Memory B cell (primary cell): Measurements from ENCODE around the gene SLC38A10.

ENCODE experiments used
- ATAC-seq: fragments of 150-1000 bp; cut with Tn5 transposase; 2 replicates; pipeline ENCODE4 v1.10.0; 2021; ENCODE audit warnings: low read depth, mild to moderate bottlenecking, moderate library complexity
- DNase-seq, 2 donors: peaks; one replicate each; pipeline ENCODE4 v3.0.0; 2022; ENCODE audit warnings: low spot score in 2 of 2
- H3K27ac Mint-ChIP-seq: one replicate; pipeline ENCODE4 v1.8.0; 2022; ENCODE audit warnings: mild to moderate bottlenecking, moderate library complexity, mixed read lengths
- H3K27me3 Mint-ChIP-seq: one replicate; pipeline ENCODE4 v1.8.0; 2022; ENCODE audit warnings: mixed read lengths
- H3K36me3 Mint-ChIP-seq: one replicate; pipeline ENCODE4 v1.8.0; 2022; ENCODE audit warnings: mild to moderate bottlenecking, mixed read lengths
- H3K4me1 Mint-ChIP-seq: one replicate; pipeline ENCODE4 v1.8.0; 2022; ENCODE audit warnings: mixed read lengths
- H3K4me3 Mint-ChIP-seq: one replicate; pipeline ENCODE4 v1.8.0; 2022; ENCODE audit warnings: mild to moderate bottlenecking, moderate library complexity, mixed read lengths
- H3K9me3 Mint-ChIP-seq: one replicate; pipeline ENCODE4 v1.8.0; 2022; ENCODE audit warnings: mixed read lengths

Gene SLC38A10

DNA sequence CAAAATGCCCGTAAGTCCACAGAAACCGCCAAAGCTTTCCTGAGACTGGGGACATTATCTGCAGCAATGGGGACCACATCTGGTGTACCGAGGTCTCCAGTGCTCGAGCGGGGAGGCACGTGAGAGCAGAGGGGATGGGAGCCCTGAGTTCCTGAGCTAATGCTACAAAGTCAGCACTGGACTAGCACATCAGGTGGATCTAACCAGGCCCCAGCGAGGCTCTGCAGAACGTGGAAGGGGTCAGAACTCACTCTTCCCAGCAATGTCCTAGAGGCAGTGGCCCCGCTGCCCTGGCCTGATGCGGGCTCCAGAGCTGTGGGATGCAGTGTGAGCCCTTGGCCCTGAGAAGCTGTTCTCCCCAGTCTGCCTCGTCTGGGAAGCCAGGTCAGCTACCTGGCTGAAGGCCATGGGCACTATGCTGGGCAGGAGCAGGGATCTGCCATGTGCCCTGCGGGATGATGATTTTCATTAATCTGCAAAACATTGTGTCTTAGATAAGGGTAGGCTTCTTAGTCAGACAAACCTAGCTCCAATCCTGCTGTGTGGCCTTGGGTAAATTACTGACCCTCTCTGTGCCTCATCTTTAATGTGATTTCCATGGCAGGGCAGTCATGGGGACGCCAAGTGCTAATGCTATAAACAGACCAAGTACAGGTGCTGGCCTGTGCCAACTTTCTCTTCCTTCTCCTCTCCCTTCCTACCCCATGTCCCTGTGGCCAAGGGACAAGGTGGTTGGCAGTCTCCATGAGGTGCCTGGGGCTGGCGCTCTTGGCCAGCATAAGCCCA, 40.1 kb upstream of the SLC38A10 start:
- Mint-ChIP-seq H3K9me3 (no peaks in the 10 kb centered on the region), H3K4me1 (peaks cover 3% of the 10 kb centered on the region), H3K27ac (no peak overlapping the region), H3K4me3 (no peak overlapping the region), H3K27me3 (peaks cover 25% of the 10 kb centered on the region), H3K36me3 (no peaks in the 10 kb centered on the region)
- no peak for ATAC-seq
- no peak for DNase-seq

DNA sequence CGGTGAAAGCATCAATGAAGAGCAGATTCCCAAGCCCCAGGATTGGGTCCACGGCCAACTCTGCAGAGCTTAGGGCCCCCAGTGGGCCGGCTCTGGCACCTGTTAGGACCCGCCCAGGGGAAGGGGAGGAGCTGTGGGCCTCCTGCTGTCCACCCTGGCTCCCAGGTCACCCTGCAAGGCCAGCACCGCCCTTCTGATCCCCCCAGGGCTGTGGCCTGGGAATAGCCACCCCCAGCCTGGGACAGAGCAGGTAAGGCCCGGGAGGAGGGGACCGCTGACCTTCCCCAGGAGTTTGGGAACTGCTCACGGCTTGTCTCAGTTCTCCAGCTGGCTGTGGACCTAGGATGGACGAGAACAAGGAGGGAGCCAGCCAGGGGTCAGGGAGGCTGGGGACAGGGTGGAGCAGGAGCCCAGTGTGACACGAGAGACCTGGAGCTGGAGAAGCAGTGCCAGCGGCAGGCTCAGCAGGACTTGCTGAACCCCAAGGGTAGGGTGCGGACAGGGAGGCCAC, 39.3 kb upstream of the SLC38A10 start:
- no peaks in the 10 kb centered on the region for H3K36me3 Mint-ChIP-seq

DNA sequence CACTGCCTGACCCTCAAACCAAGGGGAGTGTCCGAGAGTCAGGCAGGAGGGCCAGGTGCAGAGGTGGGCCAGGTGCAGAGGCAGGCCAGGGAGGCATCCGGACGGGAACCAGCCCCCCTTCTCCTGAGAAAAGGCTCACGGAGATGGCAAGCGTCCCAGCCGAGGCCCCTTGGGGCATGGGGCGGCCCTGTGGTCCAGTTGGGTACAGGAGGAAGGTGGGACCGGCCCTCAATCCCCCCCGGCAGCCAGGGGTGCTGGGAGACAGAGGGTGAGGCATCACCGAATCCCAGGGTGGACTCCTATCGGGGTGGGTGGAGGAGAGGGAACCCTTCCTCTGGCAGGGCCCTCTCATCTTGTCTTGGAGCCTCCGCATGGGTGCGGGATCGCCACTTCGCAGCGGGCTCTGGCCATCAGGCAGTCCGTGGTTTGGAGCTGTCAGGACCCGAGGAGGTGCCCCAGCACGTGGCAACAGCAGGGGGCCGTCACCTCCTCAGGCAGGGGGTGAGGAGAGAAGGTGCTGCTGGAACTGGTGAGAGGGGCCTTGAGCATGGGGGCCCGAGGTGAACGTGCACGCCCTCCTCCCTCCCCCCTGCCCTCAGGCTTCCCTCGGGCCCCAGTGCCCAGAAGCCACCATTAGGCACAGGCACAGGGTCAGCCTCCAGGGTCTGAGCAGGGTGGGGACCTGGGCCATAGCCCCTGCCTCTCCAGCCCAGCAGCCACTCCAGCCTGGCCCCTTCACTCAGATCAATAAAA, 38.7 kb upstream of the SLC38A10 start:
- Mint-ChIP-seq H3K27ac (no peak overlapping the region), H3K4me1 (peaks cover 3% of the 10 kb centered on the region), H3K27me3 (peaks cover 23% of the 10 kb centered on the region), H3K9me3 (no peaks in the 10 kb centered on the region), H3K36me3 (no peaks in the 10 kb centered on the region), H3K4me3 (no peak overlapping the region)
- ATAC-seq (no peak), DNase-seq (no peak)

More for the DNA sequence above, 39.3 kb upstream of the SLC38A10 start:
- ATAC-seq (no peak), DNase-seq (no peak)
- Mint-ChIP-seq H3K4me3 (no peak overlapping the region), H3K27ac (no peak overlapping the region), H3K4me1 (peaks cover 3% of the 10 kb centered on the region), H3K9me3 (no peaks in the 10 kb centered on the region), H3K27me3 (peaks cover 27% of the 10 kb centered on the region)

DNA sequence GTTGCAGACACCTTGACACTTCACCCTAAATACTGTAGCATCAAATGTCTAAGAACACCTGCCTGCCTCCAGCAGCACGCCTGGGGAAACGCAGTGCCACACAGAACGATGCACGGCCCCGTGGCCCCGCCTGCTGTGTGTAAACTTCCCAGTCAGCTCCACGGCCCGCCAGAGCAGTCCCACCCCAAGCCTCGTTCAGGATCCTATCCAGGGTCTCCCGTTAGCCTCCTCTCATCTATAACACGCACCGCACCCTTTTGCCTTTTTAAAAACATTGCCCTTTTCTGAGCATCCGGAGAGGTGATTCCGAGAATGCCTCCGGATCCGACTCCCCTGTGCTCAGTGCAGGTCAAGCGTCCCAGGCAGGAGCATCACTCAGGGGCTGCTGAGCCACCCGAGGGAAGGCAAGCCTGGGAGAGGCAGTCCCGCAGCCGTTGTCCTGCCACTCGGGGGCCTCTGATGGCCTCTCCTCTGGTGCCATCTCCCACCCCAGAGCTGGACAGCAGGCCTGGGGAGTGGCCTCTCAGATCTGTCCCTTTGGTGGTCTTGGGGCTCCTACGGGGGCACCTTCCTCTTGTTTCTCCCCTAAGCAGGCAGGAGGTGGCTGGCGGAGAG, 37.9 kb upstream of the SLC38A10 start:
- peaks cover 21% of the 10 kb centered on the region for H3K27me3 Mint-ChIP-seq

DNA sequence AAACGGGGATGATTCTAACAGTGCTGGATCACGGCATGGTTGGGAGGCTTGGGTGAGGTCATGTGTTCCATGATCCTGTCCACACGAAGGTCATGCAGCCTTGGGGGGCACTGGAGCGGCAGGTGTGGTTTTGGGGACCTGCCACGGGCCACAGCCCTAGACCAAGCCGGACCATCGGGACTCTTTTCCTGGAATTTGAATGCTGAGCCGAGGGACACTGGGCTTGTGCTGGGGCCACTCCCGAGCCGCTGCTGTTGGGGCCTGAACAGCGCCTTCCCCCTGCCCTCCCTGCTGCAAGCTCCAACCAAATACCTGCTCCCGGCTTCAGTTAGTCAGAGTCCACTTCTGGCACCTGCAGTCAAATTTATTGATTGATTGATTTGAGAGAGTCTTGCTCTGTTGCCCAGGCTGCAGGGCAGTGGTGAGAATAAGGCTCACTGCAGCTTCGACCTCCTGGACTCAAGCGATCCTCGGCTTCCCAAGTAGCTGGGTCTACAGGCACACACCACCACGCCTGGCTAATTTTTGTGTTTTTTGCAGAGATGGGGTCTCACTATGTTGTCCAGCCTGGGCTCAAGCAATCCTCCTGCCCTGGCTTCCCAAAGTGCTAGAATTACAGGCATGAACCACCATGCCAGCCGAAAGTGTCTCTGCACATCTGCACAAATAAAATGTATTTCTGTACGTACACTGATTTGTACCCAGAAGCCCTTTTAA, 37.2 kb upstream of the SLC38A10 start:
- no peaks in the 10 kb centered on the region for H3K36me3 Mint-ChIP-seq
- H3K9me3 Mint-ChIP-seq = no peaks in the 10 kb centered on the region
- H3K27ac Mint-ChIP-seq = no peak overlapping the region
- peaks cover 21% of the 10 kb centered on the region for H3K27me3 Mint-ChIP-seq
- H3K4me3 Mint-ChIP-seq = no peak overlapping the region
- peaks cover 3% of the 10 kb centered on the region for H3K4me1 Mint-ChIP-seq
- DNase-seq (no peak), ATAC-seq (no peak)

More for the DNA sequence above, 37.9 kb upstream of the SLC38A10 start:
- H3K4me3 Mint-ChIP-seq = no peak overlapping the region
- ATAC-seq (no peak), DNase-seq (no peak)
- no peak overlapping the region for H3K27ac Mint-ChIP-seq
- H3K4me1 Mint-ChIP-seq = peaks cover 3% of the 10 kb centered on the region
- H3K36me3 Mint-ChIP-seq = no peaks in the 10 kb centered on the region
- no peaks in the 10 kb centered on the region for H3K9me3 Mint-ChIP-seq

DNA sequence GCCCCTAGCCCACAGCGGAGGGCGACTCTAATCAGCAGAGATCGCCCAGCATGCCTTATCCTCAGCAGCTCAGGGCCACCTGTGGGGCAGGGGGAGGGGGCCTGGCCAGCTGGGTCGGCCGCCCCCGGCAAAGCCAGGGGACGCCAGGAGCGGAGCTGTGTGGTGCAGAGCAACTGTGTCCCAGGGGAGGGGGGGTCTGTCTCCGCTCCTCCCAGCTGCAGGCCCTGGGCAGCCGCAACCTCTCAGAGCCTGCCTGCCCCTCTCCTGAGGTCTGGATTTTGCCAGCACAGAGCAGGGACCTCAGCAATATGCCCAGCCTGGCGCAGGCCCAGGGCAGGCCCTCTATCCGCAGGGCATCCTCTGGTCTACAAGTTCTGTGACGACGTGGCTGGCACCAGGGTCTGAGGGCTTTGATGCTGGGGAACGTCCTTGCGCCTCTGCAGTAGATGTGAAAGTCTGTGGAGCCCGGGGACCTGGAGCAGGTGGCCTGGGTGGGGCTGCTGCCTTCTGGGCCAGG, 36.5 kb upstream of the SLC38A10 start:
- Mint-ChIP-seq H3K4me1 (peaks cover 3% of the 10 kb centered on the region), H3K36me3 (no peaks in the 10 kb centered on the region), H3K9me3 (no peaks in the 10 kb centered on the region), H3K27me3 (peaks cover 26% of the 10 kb centered on the region), H3K27ac (no peak overlapping the region), H3K4me3 (no peak overlapping the region)
- ATAC-seq (no peak), DNase-seq (no peak)

DNA sequence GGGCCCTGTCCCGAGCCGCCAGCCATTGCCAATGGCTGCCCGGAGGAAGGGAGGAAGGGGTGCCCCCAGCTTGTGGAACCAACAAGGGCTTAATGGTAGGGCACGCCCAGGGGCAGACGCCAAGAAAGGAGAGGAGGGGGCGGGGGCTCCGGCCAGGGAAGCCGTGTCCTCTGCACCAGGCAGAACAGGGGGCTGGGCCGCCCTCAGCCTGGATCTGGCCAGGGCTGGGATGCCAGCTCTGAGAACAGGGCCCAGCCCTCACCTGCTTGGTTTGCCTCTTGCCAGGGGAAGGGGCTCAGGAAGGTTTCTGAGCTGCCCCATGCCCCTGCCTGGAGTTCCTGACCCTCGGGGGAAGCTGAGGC, 35.8 kb upstream of the SLC38A10 start:
- Mint-ChIP-seq H3K4me1 (peaks cover 3% of the 10 kb centered on the region), H3K36me3 (no peaks in the 10 kb centered on the region), H3K27me3 (peaks cover 22% of the 10 kb centered on the region), H3K9me3 (no peaks in the 10 kb centered on the region), H3K4me3 (no peak overlapping the region), H3K27ac (no peak overlapping the region)
- DNase-seq (no peak), ATAC-seq (no peak)

DNA sequence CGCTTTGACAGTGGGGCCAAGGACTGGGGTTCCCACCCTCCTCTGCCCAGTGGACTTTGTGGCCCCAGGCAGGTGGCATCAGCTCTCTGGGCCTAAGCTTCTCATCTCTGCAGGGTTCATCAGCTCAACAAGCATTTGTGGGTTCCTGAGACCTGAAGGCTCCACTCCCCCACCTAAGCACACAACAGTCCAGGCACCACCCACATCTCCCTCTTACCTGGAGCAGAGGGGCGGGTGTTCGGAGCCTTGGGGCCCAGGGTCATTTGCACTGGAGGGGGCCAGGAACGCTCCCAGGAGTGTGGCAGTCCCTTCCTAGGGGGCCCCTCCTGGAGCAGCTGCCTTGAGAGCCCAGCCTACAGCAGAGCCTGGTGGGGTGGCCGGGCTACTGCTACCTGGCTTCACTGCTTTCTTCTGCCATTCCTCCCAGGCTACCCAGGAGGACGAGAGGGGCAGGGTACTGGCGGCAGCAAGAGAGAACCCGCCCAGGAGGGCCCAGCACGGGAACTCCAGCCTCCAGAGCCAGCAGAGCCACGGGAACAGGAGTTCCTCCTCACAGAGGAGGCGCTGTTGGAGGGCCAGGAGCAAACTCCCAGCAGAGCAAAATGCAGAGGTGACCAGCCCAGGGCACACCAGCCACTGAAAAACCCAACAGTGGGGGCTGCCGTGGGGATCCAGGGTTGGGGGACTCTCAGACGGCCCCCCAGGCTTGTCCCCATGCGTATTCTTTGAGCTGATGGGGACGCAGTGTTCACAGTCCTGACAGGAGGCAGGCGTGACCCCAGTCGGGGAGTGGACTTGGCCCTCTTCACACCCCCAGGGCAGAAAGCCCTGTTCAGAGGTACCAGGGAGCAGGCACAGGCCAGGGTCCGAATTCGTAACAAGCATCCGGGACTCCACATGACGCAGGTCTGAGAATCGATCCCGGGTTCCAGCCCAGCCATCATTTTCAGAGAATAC, 35.1 kb upstream of the SLC38A10 start:
- no peak overlapping the region for H3K27ac Mint-ChIP-seq
- H3K9me3 Mint-ChIP-seq = no peaks in the 10 kb centered on the region
- H3K4me1 Mint-ChIP-seq = peaks cover 3% of the 10 kb centered on the region
- H3K4me3 Mint-ChIP-seq = no peak overlapping the region
- DNase-seq (no peak), ATAC-seq (no peak)
- no peaks in the 10 kb centered on the region for H3K36me3 Mint-ChIP-seq
- peaks cover 19% of the 10 kb centered on the region for H3K27me3 Mint-ChIP-seq

DNA sequence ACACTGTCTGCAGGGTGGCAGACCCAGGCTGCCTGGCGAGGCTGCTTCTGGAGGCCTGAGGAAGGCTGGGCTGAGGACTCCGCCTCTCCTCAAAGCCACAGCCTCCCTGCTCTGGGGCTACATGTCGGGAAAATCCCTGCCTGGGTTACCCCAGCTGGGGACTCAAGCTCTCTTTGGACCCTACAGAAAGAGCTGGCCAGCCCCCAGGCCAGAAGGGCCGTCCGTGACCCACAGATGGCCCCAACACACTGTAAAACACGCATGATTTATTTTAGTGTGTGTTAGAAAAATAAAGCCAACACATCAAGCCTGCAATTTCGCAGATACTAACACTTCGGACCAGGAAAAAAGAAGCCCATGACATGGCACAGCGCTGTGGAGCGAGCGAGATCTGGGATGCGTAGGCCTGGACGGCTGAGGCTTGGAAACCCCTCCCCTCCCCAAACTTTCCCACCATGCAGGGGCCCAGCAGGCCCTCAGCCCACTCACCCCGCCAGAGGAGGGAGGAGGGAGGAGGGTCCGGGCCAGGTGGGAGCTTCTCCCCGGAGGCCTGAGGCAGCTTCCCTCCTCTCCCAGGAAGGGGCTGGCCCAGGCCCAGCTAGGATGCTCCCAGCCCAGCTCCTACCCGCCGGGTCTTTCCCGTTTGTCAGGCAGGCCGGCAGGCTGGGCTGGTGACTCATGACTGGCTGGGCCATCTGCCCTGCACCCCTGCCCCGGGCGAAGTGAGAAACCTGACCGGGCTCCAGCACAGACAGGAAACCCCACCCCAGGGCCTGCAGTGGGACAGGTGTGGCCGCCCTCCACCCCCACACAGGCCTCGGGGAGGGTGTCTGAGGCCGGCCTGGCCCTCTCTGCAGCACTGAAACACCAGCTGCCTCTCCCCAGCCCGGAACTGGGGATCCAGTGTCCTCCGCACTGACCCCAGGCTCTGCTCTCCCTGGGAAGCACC, 34.1 kb upstream of the SLC38A10 start:
- ATAC-seq (no peak), DNase-seq (no peak)
- Mint-ChIP-seq H3K36me3 (no peaks in the 10 kb centered on the region), H3K27ac (no peak overlapping the region), H3K9me3 (no peaks in the 10 kb centered on the region), H3K4me1 (peaks cover 3% of the 10 kb centered on the region), H3K4me3 (no peak overlapping the region), H3K27me3 (peaks cover 19% of the 10 kb centered on the region)

DNA sequence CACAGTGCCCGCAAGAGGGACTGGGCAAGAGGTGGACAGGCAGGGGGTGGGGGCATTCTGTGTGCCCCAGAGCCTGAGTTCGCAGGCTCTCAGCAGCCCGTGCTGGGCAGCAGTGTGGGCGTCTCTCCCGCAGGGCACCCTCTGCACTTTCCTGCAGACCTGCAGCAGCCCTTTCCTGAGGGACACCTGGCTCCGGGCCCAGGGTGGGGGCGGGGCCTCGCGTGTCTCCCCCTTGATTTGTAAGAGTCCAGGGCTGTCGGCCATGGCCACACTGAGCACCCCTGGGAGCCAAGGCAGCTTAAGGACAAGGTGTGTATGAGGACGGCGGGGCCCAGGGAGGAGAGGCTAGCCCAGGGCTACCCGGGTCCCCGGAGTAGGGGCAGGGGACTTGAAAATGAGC, 33.4 kb upstream of the SLC38A10 start:
- DNase-seq (no peak), ATAC-seq (no peak)
- no peak overlapping the region for H3K27ac Mint-ChIP-seq
- H3K4me1 Mint-ChIP-seq = peaks cover 3% of the 10 kb centered on the region
- no peaks in the 10 kb centered on the region for H3K36me3 Mint-ChIP-seq
- peaks cover 15% of the 10 kb centered on the region for H3K27me3 Mint-ChIP-seq
- H3K4me3 Mint-ChIP-seq = no peak overlapping the region
- H3K9me3 Mint-ChIP-seq = no peaks in the 10 kb centered on the region

DNA sequence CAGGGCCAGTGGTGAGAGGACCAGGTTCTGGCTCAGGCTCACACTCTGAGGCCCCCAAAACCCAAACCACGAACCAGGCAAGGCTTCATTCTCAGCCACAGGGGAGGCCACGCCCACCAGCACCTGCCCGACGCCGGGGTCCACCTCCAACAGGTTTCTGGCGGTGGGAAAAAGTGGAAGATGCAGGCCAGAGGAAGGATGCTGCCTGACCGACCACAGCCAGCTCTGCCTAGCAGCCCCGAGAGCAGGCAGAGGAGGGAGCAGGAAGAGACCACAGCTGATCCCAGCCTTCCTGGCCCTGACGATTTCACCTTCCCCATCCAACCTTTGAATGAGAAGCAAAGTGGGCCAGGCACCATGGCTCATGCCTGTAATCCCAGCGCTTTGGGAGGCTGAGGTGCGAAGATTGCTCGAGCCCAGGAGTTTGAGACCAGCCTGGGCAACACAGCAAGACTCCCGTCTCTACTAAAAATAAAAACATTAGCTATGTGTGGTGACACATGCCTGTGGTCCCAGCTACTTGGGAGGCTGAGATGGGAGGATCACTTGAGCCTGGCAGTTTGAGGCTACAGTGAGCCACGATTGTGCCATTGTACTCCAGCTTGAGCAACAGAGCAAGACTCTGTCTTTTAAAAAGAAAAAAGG, 30.7 kb upstream of the SLC38A10 start:
- Mint-ChIP-seq H3K36me3 (no peaks in the 10 kb centered on the region), H3K4me1 (no peaks in the 10 kb centered on the region), H3K27me3 (peaks cover 8% of the 10 kb centered on the region), H3K9me3 (no peaks in the 10 kb centered on the region), H3K4me3 (no peak overlapping the region), H3K27ac (no peak overlapping the region)
- DNase-seq = no peak
- ATAC-seq = no peak
